AG10803 (cell line): Measurements from ENCODE around the gene EPYC.

Experiments
- DNase-seq: peaks from one replicate; pipeline ENCODE4 v3.0.0; 2010; ENCODE audit warnings: low read depth
- H3K4me3 ChIP-seq: 2 replicates; pipeline ENCODE4 v1.5.1; 2011; ENCODE audit warnings: mild to moderate bottlenecking, low read length, control low read depth
- CTCF ChIP-seq: conservative IDR thresholded peaks from 2 replicates; pipeline ENCODE4 v1.5.1; 2011; ENCODE audit warnings: mild to moderate bottlenecking, low read length, control low read depth, inconsistent platforms

Gene EPYC

GRCh38 chr12:90959538-90960139 is 45.1 kb downstream of the EPYC start:
- no peak overlapping the region for H3K4me3 ChIP-seq
- peak; percentile 60 for DNase-seq
- TF ChIP-seq CTCF, result peak; percentile 85

- no peak overlapping the region for H3K4me3 ChIP-seq
- DNase-seq, result peak; percentile 43
- TF ChIP-seq CTCF, result peak; percentile 54
Observed at GRCh38 chr12:90959032-90959431, 45.7 kb downstream of the EPYC start.

DNA sequence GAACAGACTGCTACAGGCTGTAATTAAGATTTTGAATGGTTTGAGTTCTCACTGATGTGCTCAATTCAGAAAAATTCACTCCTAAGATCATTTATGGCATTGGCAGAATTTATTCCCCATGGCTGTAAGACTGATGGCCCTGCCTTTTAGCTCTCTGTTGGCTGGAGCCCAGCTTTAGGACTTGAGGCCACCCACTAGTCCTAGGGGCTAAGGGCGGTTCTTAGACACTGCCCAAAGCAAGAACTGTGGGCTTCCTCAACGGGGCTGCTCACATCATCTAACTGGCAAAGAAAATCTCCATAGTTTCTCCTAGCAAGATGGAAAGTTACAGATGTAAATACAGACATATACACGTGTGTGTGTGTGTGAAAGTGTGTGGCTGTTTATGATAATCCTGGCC is 46.4 kb downstream of the EPYC start:
- no peak for DNase-seq
- no peak overlapping the region for H3K4me3 ChIP-seq
- TF ChIP-seq CTCF, result no peak

DNA sequence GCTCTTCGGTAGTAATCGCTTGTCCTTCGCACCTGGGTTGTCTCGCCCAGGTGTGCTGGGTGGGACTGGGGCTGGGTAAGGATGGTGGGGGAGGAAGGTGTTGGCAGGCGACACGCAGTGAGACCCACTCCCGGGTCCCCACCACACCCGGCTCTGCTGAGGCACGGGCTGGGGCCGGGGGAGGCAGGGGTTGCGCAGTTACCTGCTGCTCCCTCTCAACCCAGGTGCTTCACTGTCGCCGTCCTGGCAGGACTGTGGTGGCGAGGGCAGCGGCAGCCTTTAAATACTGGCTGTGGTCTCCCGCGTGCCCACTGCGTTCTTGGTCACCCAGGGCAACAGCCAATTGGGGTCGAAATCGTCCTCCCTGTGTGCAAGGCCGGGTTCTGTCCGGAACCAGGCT is 49.9 kb downstream of the EPYC start, which contains the start of gene CCER1:
CCER1 (minus strand) TSS at position 256 of the 400 bp plus-strand sequence. CDS start 434 bp downstream, outside the sequence.
- DNase-seq, result no peak

DNA sequence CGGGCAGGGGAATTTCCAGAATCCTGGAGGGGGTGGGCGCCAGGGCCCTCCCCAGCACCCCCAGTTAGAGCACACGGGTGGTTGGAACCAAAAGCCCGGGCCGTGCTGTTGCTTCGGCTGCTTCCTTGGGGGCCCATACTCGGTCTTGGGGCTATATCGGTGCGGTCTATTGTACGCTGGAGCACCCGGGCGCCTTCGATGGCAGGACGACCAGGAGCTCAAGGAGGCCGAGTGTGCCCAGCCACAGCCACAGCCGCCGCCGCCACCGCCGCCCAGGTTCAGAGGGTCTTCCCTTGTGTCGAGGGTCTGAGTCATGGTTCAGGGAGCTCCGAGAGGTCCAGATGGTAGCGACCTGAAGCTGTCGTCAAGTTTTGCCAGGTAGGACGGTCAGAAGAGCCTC is 50.3 kb downstream of the EPYC start:
- H3K4me3 ChIP-seq, result no peak overlapping the region
- TF ChIP-seq CTCF, result no peak
- DNase-seq, result no peak

More for the DNA sequence above, 49.9 kb downstream of the EPYC start, which contains the start of gene CCER1:
- H3K4me3 ChIP-seq, result no peak within 1 kb of the TSS
- no peak for TF ChIP-seq CTCF

DNA sequence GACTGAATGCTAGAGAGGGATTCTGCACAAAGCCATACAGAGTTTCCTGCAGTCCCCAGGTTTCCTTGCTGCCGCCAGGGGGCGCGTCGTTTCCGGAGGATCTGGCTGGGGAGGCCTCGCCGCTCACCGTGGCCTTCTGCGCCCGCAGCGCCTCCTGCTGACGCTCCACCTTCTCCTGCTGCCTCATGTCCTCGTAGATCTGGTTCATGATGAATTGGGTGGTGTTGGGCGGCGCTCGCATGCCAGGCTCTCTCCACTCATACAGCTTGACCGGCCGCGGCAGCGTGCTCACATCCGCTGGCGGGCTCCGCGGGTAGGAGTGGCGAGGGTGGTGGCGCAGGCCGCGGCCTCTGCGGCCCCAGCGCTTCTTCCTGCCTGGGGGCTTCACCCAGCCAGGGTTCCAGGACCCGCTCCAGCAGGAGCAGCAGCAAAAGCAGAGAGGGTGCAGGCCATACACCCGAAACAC is 50.8 kb downstream of the EPYC start:
- peak; percentile 16; the same call in 1 of the 2 replicates for TF ChIP-seq CTCF
- no peak overlapping the region for H3K4me3 ChIP-seq
- DNase-seq, result no peak

- no peak for TF ChIP-seq CTCF
- no peak for DNase-seq
- no peak overlapping the region for H3K4me3 ChIP-seq
Observed at GRCh38 chr12:90951432-90952105, 53.2 kb downstream of the EPYC start.
